ENCODE data around the gene GOLGA6L7. TPM values are rescaled to one million over a fixed set of nuclear protein-coding genes. Genes with fewer than 3 reads are reported as not detected.

GOLGA6L7 gene
- total RNA-seq, 1 donor from 2014 or later = not detected

DNA sequence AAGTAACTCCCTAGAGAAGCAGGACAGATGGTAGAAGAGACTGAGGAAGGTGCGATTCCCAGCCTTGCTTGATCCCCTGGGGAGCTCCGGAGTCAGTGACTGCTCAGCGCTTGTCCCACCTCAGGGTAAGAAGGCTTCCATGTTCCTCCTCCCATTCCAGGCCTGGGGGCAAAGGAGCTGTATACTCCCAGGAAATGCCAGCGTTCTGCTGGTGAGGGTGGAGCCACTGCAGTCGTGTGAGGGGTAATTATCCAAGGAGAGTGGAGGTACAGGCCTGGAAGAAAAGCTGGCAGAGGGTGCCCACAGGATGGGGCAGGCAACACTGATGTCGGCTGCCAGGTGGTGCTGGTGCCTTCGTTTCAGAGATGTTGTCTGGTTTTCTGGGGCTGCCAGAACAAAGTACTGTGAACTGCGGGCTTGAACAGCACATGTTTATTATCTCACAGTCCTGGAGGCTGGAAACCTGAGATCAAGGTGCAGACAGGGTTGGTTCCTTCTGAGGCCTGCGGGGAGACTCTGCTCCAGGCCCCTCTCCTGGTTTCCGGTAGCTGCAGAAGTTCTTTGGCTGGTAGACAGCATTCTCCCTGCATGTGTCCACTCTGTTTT, 25.2 kb upstream of the GOLGA6L7 start:
- Histone ChIP-seq H3K4me3 (no peak overlapping the region), H4K20me1 (ENCODE audit: low read depth) (peaks cover 5% of the 10 kb centered on the region), H3K27ac (no peak overlapping the region), H2AFZ (replicated peaks) (no peak overlapping the region), H3F3A (ENCODE audit: low read depth) (peaks cover 21% of the 10 kb centered on the region), H3K79me2 (ENCODE audit: low read depth) (no peaks in the 10 kb centered on the region), H3K4me1 (peaks cover 15% of the 10 kb centered on the region), H3K9ac (no peak overlapping the region), H3K36me3 (no peaks in the 10 kb centered on the region), H3K27me3 (no peaks in the 10 kb centered on the region), H3K4me2 (no peak overlapping the region), H3K9me3 (ENCODE audit: low read depth) (no peaks in the 10 kb centered on the region)
- H3K4me1 Mint-ChIP-seq = peaks cover 42% of the 10 kb centered on the region
- H3K4me3 Mint-ChIP-seq = peak overlapping the region; percentile 21
- peaks cover 18% of the 10 kb centered on the region for H3K27me3 Mint-ChIP-seq (ENCODE audit: insufficient read depth, low read depth)
- peaks cover 3% of the 10 kb centered on the region for H3K36me3 Mint-ChIP-seq
- peaks cover 16% of the 10 kb centered on the region for H3K9me3 Mint-ChIP-seq
- peak overlapping the region; percentile 74 for H3K27ac Mint-ChIP-seq
- DNase-seq (ENCODE audit: low spot score) = no peak
- TF ChIP-seq EZH2 (IDR thresholded peaks at IDR 0.05) (no peak), EZH2phosphoT487 (IDR thresholded peaks at IDR 0.05) (no peak)
- TF ChIP-seq, protein P1, sequence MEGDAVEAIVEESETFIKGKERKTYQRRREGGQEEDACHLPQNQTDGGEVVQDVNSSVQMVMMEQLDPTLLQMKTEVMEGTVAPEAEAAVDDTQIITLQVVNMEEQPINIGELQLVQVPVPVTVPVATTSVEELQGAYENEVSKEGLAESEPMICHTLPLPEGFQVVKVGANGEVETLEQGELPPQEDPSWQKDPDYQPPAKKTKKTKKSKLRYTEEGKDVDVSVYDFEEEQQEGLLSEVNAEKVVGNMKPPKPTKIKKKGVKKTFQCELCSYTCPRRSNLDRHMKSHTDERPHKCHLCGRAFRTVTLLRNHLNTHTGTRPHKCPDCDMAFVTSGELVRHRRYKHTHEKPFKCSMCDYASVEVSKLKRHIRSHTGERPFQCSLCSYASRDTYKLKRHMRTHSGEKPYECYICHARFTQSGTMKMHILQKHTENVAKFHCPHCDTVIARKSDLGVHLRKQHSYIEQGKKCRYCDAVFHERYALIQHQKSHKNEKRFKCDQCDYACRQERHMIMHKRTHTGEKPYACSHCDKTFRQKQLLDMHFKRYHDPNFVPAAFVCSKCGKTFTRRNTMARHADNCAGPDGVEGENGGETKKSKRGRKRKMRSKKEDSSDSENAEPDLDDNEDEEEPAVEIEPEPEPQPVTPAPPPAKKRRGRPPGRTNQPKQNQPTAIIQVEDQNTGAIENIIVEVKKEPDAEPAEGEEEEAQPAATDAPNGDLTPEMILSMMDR (IDR thresholded peaks at IDR 0.05) = no peak

DNA sequence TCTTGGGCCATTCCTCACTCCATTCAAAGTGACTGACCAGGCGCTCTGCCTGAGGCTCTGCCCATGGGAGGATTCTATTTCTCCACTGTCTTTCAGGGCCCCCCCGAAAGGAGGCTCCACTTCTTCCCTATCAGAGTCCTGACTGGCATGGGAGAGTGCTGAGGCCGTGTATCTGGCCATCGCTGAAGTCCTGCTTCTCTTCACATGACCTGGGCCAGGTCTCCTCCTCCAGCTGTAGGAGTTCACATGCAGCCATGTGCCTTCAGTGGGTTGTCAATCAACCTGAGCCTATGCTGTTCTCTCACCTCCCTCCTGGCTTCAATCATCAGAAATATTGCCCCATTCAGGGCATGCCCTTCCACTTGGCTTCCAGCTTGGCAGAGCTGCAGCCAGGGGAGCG, 24.6 kb upstream of the GOLGA6L7 start:
- H4K20me1 ChIP-seq (ENCODE audit: low read depth) = peaks cover 5% of the 10 kb centered on the region
- H3K9ac ChIP-seq = no peak overlapping the region

DNA sequence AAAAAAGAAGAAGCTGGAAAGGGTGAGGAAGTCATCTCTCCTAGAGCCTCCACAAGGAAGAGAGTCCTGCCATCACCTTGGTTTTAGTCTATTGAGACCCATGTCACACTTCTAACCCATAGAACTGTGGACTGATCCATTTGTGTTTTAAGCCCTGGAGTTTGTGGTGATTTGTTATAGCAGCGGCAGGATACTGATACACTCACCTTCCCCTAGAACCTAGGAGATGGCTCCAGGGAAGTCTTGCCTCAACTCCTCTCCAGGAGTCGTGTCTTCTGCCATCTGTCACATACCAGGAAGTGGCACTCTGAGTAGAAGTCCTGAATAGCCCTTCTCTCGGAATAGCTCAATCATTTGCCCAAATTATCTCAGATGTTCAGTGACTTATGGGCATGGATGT, 22.7 kb upstream of the GOLGA6L7 start:
- no peak overlapping the region for H3K4me3 ChIP-seq
- no peak for DNase-seq (ENCODE audit: low spot score)
- Mint-ChIP-seq H3K4me1 (peaks cover 23% of the 10 kb centered on the region), H3K36me3 (peaks cover 3% of the 10 kb centered on the region), H3K27ac (no peak overlapping the region), H3K9me3 (peaks cover 16% of the 10 kb centered on the region), H3K4me3 (no peak overlapping the region), H3K27me3 (ENCODE audit: insufficient read depth, low read depth) (peaks cover 14% of the 10 kb centered on the region)
- no peaks in the 10 kb centered on the region for H3K79me2 ChIP-seq (ENCODE audit: low read depth)
- no peak overlapping the region for H2AFZ ChIP-seq (replicated peaks)
- peaks cover 5% of the 10 kb centered on the region for H4K20me1 ChIP-seq (ENCODE audit: low read depth)
- no peak overlapping the region for H3K4me2 ChIP-seq
- H3K27ac ChIP-seq = no peak overlapping the region
- TF ChIP-seq EZH2 (IDR thresholded peaks at IDR 0.05) (no peak), EZH2phosphoT487 (IDR thresholded peaks at IDR 0.05) (no peak)
- TF ChIP-seq, protein P1 (IDR thresholded peaks at IDR 0.05) = no peak
- no peaks in the 10 kb centered on the region for H3K27me3 ChIP-seq
- peaks cover 16% of the 10 kb centered on the region for H3F3A ChIP-seq (ENCODE audit: low read depth)
- no peaks in the 10 kb centered on the region for H3K36me3 ChIP-seq
- peaks cover 11% of the 10 kb centered on the region for H3K4me1 ChIP-seq
- H3K9me3 ChIP-seq (ENCODE audit: low read depth) = no peaks in the 10 kb centered on the region
- no peak overlapping the region for H3K9ac ChIP-seq

More for the DNA sequence above, 24.6 kb upstream of the GOLGA6L7 start:
- TF ChIP-seq EZH2phosphoT487 (IDR thresholded peaks at IDR 0.05) (no peak), EZH2 (IDR thresholded peaks at IDR 0.05) (no peak)
- TF ChIP-seq, protein P1 (IDR thresholded peaks at IDR 0.05) = no peak
- Mint-ChIP-seq H3K27me3 (ENCODE audit: insufficient read depth, low read depth) (peaks cover 18% of the 10 kb centered on the region), H3K9me3 (peaks cover 16% of the 10 kb centered on the region), H3K27ac (peak overlapping the region; percentile 74), H3K4me3 (no peak overlapping the region), H3K4me1 (peaks cover 37% of the 10 kb centered on the region), H3K36me3 (peaks cover 3% of the 10 kb centered on the region)
- DNase-seq (ENCODE audit: low spot score) = no peak
- no peaks in the 10 kb centered on the region for H3K36me3 ChIP-seq
- H3K4me2 ChIP-seq = no peak overlapping the region
- no peaks in the 10 kb centered on the region for H3K9me3 ChIP-seq (ENCODE audit: low read depth)
- H3K4me1 ChIP-seq = peaks cover 15% of the 10 kb centered on the region
- H3K79me2 ChIP-seq (ENCODE audit: low read depth) = no peaks in the 10 kb centered on the region
- no peak overlapping the region for H3K27ac ChIP-seq
- no peak overlapping the region for H2AFZ ChIP-seq (replicated peaks)
- H3K4me3 ChIP-seq = no peak overlapping the region
- H3F3A ChIP-seq (ENCODE audit: low read depth) = peaks cover 21% of the 10 kb centered on the region
- no peaks in the 10 kb centered on the region for H3K27me3 ChIP-seq
